HepG2 (cell line): ENCODE data around the gene ELN. TPM values are rescaled to one million over a fixed set of nuclear protein-coding genes. Genes with fewer than 3 reads are reported as not detected.

Source experiments
- ATF2 ChIP-seq: sonication (generic); formaldehyde crosslinking; IDR thresholded peaks from 2 replicates; pipeline ENCODE4 v1.4.0; 2020; ENCODE audit warnings: missing genetic modification reagents
- ATM ChIP-seq: fragments of 450-650 bp; IDR thresholded peaks from 2 replicates; pipeline ENCODE4 v1.7.1; 2017; ENCODE audit warnings: mild to moderate bottlenecking, borderline replicate concordance
- CENPBD1 ChIP-seq: sonication (generic); formaldehyde crosslinking; IDR thresholded peaks from 2 replicates; pipeline ENCODE4 v1.8.0; 2022; ENCODE audit warnings: missing genetic modification reagents, low read depth, mild to moderate bottlenecking, borderline replicate concordance
- EHMT2 ChIP-seq: fragments of 200-600 bp; sonication (generic); IDR thresholded peaks from 2 replicates; pipeline ENCODE4 v1.7.0; 2017; ENCODE audit warnings: antibody characterized with exemption, low read depth, low read length, borderline replicate concordance
- ERF ChIP-seq: IDR thresholded peaks from 2 replicates; pipeline ENCODE4 v1.6.1; 2018; ENCODE audit warnings: missing biosample characterization, missing genetic modification reagents
- FOXA1 ChIP-seq, 2 experiments: fragments of 450-650 bp in 1 of 2; sonication (generic) in 1 of 2; formaldehyde crosslinking in 1 of 2; IDR thresholded peaks; 2 replicates each; pipeline versions ENCODE4 v1.4.0 to v1.6.1; 2016 to 2020; ENCODE audit warnings: missing genetic modification reagents in 1 of 2
- HMGA1 ChIP-seq: sonication (generic); formaldehyde crosslinking; conservative IDR thresholded peaks from 2 replicates; pipeline ENCODE4 v1.4.0; 2020; ENCODE audit warnings: missing genetic modification reagents
- KAT7 ChIP-seq: IDR thresholded peaks from 2 replicates; pipeline ENCODE4 v1.6.1; 2018; ENCODE audit warnings: borderline replicate concordance, missing compliant biosample characterization
- KDM5A ChIP-seq: fragments of 200-600 bp; sonication (generic); IDR thresholded peaks from 2 replicates; pipeline ENCODE4 v1.7.0; 2018; ENCODE audit warnings: antibody characterized with exemption, mild to moderate bottlenecking, low read length, borderline replicate concordance
- MAFF ChIP-seq: IDR thresholded peaks from 2 replicates; pipeline ENCODE4 v1.6.1; 2011; ENCODE audit warnings: low read depth, low read length, improper control_type of control experiment
- ONECUT2 ChIP-seq: sonication (generic); formaldehyde crosslinking; IDR thresholded peaks from 2 replicates; pipeline ENCODE4 v1.4.0; 2020; ENCODE audit warnings: missing genetic modification reagents
- PREB ChIP-seq: sonication (generic); formaldehyde crosslinking; IDR thresholded peaks from 2 replicates; pipeline ENCODE4 v1.4.0; 2020; ENCODE audit warnings: missing genetic modification reagents
- PRPF4 ChIP-seq: fragments of 200-400 bp; formaldehyde crosslinking; IDR thresholded peaks from 2 replicates; pipeline ENCODE4 v1.6.1; 2016; ENCODE audit warnings: low read length, low read depth; ENCODE audit not compliant: poor library complexity, severe bottlenecking
- SKIL ChIP-seq: sonication (generic); formaldehyde crosslinking; IDR thresholded peaks from 2 replicates; pipeline ENCODE4 v1.8.0; 2022; ENCODE audit warnings: missing genetic modification reagents, mild to moderate bottlenecking, moderate library complexity, borderline replicate concordance
- ZBTB21 ChIP-seq: sonication (generic); formaldehyde crosslinking; IDR thresholded peaks from 2 replicates; pipeline ENCODE4 v1.4.0; 2020; ENCODE audit warnings: missing genetic modification reagents
- ZFP91 ChIP-seq: sonication (generic); formaldehyde crosslinking; IDR thresholded peaks from 2 replicates; pipeline ENCODE4 v1.9.0; 2022; ENCODE audit warnings: missing genetic modification reagents, mild to moderate bottlenecking, borderline replicate concordance
- ZNF234 ChIP-seq: sonication (generic); formaldehyde crosslinking; conservative IDR thresholded peaks from 2 replicates; pipeline ENCODE4 v1.5.1; 2020; ENCODE audit warnings: mild to moderate bottlenecking, missing genetic modification reagents
- ZNF24 ChIP-seq: fragments of 450-650 bp; IDR thresholded peaks from 2 replicates; pipeline ENCODE4 v1.6.1; 2017; ENCODE audit warnings: antibody characterized with exemption, mild to moderate bottlenecking
- ZNF329 ChIP-seq: sonication (generic); formaldehyde crosslinking; IDR thresholded peaks from 2 replicates; pipeline ENCODE4 v1.9.0; 2021; ENCODE audit warnings: low read depth, mild to moderate bottlenecking, missing genetic modification reagents
- ZNF362 ChIP-seq: sonication (generic); formaldehyde crosslinking; IDR thresholded peaks from 2 replicates; pipeline ENCODE4 v1.4.0; 2020; ENCODE audit warnings: missing genetic modification reagents, mild to moderate bottlenecking, borderline replicate concordance
- ZNF549 ChIP-seq: sonication (generic); formaldehyde crosslinking; IDR thresholded peaks from 2 replicates; pipeline ENCODE4 v1.5.0; 2020; ENCODE audit warnings: missing genetic modification reagents
- polyA plus RNA-seq, 8 experiments: library from polyadenylated mRNA; depleted of rRNA in 3 of 8; stranded (reverse) in 7 of 8; unstranded in 1 of 8; fragments of >200 nt; fragmentation: Illumina TruSeq in 4 of 8; extraction: Trizol in 4 of 8; gene quantifications; 2 replicates each; pipeline versions ENCODE4 v1.2.1 to v1.2.3, GENCODE V29; 2011 to 2016; ENCODE audit warnings: low read depth in 4 of 8, missing spikeins in 1 of 8, mixed read lengths in 1 of 8; ENCODE audit not compliant: insufficient read depth in 1 of 8
- total RNA-seq, 5 experiments: library from RNA; depleted of rRNA; stranded (reverse); fragments of >200 nt; fragmentation: Illumina TruSeq; extraction: Trizol; gene quantifications; 2 replicates each; pipeline ENCODE4 v1.2.3, GENCODE V29; 2016; ENCODE audit warnings: low read depth in 1 of 5

ELN gene
- total and polyA plus RNA-seq, 2 of the 13 experiments (the other 11 are each of a cell fraction or from before 2014, with no cell fraction given), result 0.15 to 0.37 TPM

- TF ChIP-seq ATF2 (CRISPR knock-in tag) (peak; percentile 72; the same call in 1 of the 2 replicates), CENPBD1 (no peak), FOXA1 (IDR thresholded peaks at IDR 0.05) (no peak), FOXA1 (CRISPR knock-in tag; IDR thresholded peaks at IDR 0.05) (peak; percentile 23; the same call in 1 of the 2 replicates), SKIL (CRISPR knock-in tag) (0 out of 2 replicates have a peak, but pooled peaks have one; percentile 19), KDM5A (no peak), ZFP91 (peak; percentile 61), ZNF24 (no peak), ZNF329 (CRISPR knock-in tag) (no peak), ZBTB21 (no peak), PREB (CRISPR knock-in tag) (no peak), ZNF362 (CRISPR knock-in tag) (no peak), PRPF4 (no peak), HMGA1 (CRISPR knock-in tag) (no peak), KAT7 (CRISPR knock-in tag) (no peak), MAFF (no peak), ZNF234 (CRISPR knock-in tag) (no peak), ERF (CRISPR knock-in tag) (peak; percentile 59; the same call in 1 of the 2 replicates), ATM (no peak), ZNF549 (CRISPR knock-in tag) (peak; percentile 89; the same call in 1 of the 2 replicates), EHMT2 (peak; percentile 45; the same call in 1 of the 2 replicates), ONECUT2 (CRISPR knock-in tag) (no peak)
These were observed 49.1 kb upstream of the ELN start (continued) for GRCh38 chr7:73978661-73979563.
